Measurements from ENCODE around the gene TUFM. TPM values are rescaled to one million over a fixed set of nuclear protein-coding genes. Genes with fewer than 3 reads are reported as not detected.

The TUFM gene
- total and polyA plus RNA-seq, 2 of the 8 experiments (the other 6 are each of a cell fraction or from before 2014, with no cell fraction given): 216 to 249 TPM

DNA sequence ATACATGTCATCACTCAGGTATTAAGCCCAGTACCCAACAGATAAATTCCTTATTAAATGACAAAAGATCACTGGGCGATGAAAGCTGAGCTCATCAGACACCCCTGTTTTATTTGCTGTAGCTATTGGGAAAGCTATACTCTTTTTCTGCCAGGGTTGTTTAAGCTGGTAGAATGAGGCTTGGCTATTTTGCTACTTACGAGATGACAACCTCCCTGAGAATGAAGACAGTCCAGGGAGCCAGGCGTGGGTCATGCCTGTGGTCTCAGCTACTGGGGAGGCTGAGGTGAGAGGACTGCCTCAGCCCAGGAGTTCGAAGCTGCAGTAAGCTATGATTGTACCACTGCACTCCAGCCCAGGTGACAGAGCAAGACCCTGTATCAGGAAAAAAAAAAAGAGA lies 13.2 kb upstream of the TUFM start:
- Histone ChIP-seq H2AFZ (ENCODE audit: low read length) (no peak overlapping the region), H2BK15ac (ENCODE audit: low read length) (no peak overlapping the region), H3K4me1 (replicated peaks in 1 of 4; ENCODE audit: control insufficient read depth in 3 of 4, insufficient read depth in 4 of 4, low read length in 3 of 4) (peaks cover 0 to 1% (median under 1%) of the 10 kb centered on the region in 4 experiments; a peak in 4 of 7 replicates), H3K9ac (replicated peaks in 1 of 4; ENCODE audit: extremely low read depth in 1 of 4, low read depth in 3 of 4, low read length in 3 of 4) (no peak overlapping the region), H3K27ac (ENCODE audit: low read depth, low read length) (no peak overlapping the region), H3K56ac (replicated peaks; ENCODE audit: insufficient read length, low read depth, low read length) (no peak overlapping the region), H3K79me2 (ENCODE audit: control insufficient read depth in 1 of 2, insufficient read depth in 2 of 2, low read length in 2 of 2) (peaks cover 0 to 5% of the 10 kb centered on the region in 2 experiments; a peak in 2 of 4 replicates), H3K4me3 (ENCODE audit: extremely low read depth in 1 of 4, insufficient read depth in 2 of 4, low read depth in 3 of 4, low read length in 4 of 4) (no peak overlapping the region), H4K20me1 (replicated peaks in 1 of 2; ENCODE audit: control insufficient read depth in 1 of 2, insufficient read depth in 2 of 2, low read length in 2 of 2) (peaks cover under 1 to 4% of the 10 kb centered on the region in 2 experiments), H2BK20ac (ENCODE audit: low read length) (no peak overlapping the region), H3K9me3 (ENCODE audit: insufficient read depth in 2 of 2, low read depth in 1 of 2, low read length in 1 of 2) (no peaks in the 10 kb centered on the region), H2BK120ac (replicated peaks; ENCODE audit: low read depth, low read length) (no peak overlapping the region), H4K8ac (ENCODE audit: extremely low read depth, insufficient read depth, low read length) (no peak overlapping the region), H3K36me3 (ENCODE audit: control insufficient read depth in 2 of 4, insufficient read depth in 4 of 4, low read length in 3 of 4) (no peaks in the 10 kb centered on the region), H2BK5ac (ENCODE audit: low read depth, low read length) (no peak overlapping the region), H3K4ac (replicated peaks; ENCODE audit: insufficient read length, low read depth, low read length) (no peak overlapping the region), H3K79me1 (ENCODE audit: low read depth, low read length) (peaks cover 3% of the 10 kb centered on the region; the same call in 1 of the 2 replicates), H3K18ac (ENCODE audit: extremely low read depth, low read length) (no peak overlapping the region), H3K23me2 (ENCODE audit: low read depth, low read length) (peaks cover 5% of the 10 kb centered on the region), H3K14ac (ENCODE audit: insufficient read length) (no peak overlapping the region), H3K4me2 (ENCODE audit: insufficient read depth in 1 of 2, low read depth in 2 of 2, low read length in 2 of 2) (no peak overlapping the region), H3K23ac (ENCODE audit: insufficient read length) (no peak overlapping the region), H2BK12ac (ENCODE audit: low read depth, low read length) (no peak overlapping the region), H2AK5ac (ENCODE audit: low read depth, low read length) (no peak overlapping the region), H4K5ac (ENCODE audit: insufficient read length, low read depth, low read length) (no peak overlapping the region), H3K27me3 (replicated peaks in 1 of 4; ENCODE audit: control insufficient read depth in 3 of 4, extremely low read depth in 1 of 4, insufficient read depth in 3 of 4, low read length in 3 of 4) (no peaks in the 10 kb centered on the region), H4K91ac (replicated peaks; ENCODE audit: insufficient read length, low read length) (no peak overlapping the region)
- FAIRE-seq: no peak
- ChIA-PET CTCF (ENCODE audit: partially characterized antibody) (interaction anchor here (0.7 to 2.0 kb wide), 3 partner anchors 14 to 945 kb away, joined by 3 to 6 read pairs (median 6); no protein-coding TSS in a partner anchor), POLR2A (ENCODE audit: partially characterized antibody) (interaction anchor here (1.0 to 3.9 kb wide), 5 partner anchors 10 to 37 kb away, joined by 3 to 15 read pairs (median 4); partner anchors contain the start of gene ATXN2L)
- WGBS, 2 experiments (ENCODE audit: extremely low coverage in 1 of 2, insufficient coverage in 1 of 2, insufficient read length in 1 of 2, insufficient replicate concordance in 2 of 2, low coverage in 1 of 2, low lambda C conversion rate in 2 of 2, missing lambda C conversion rate in 1 of 2): 68% methylated on average over 4 of the region's 4 CpGs; no CpG with 5 or more reads in 1 of the 2 experiments
- no peak for DNase-seq (ENCODE audit: low read depth in 1 of 2, low spot score in 2 of 2)
- TF ChIP-seq KDM1A (IDR thresholded peaks at IDR 0.05; ENCODE audit: borderline replicate concordance, low read length) (no peak), BRCA1 (IDR thresholded peaks at IDR 0.05; ENCODE audit: low read depth, low read length) (no peak), TAF1 (IDR thresholded peaks at IDR 0.05; ENCODE audit: low read depth, low read length) (no peak), RNF2 (IDR thresholded peaks at IDR 0.05; ENCODE audit: borderline replicate concordance, low read depth, low read length, missing control alignments, poor library complexity, severe bottlenecking) (no peak), SIRT6 (IDR thresholded peaks at IDR 0.05; ENCODE audit: low read length) (no peak), SAP30 (IDR thresholded peaks at IDR 0.05; ENCODE audit: insufficient read depth, insufficient replicate concordance, low read length) (no peak), CREB1 (IDR thresholded peaks at IDR 0.05) (no peak)
- TF ChIP-seq, protein P1, sequence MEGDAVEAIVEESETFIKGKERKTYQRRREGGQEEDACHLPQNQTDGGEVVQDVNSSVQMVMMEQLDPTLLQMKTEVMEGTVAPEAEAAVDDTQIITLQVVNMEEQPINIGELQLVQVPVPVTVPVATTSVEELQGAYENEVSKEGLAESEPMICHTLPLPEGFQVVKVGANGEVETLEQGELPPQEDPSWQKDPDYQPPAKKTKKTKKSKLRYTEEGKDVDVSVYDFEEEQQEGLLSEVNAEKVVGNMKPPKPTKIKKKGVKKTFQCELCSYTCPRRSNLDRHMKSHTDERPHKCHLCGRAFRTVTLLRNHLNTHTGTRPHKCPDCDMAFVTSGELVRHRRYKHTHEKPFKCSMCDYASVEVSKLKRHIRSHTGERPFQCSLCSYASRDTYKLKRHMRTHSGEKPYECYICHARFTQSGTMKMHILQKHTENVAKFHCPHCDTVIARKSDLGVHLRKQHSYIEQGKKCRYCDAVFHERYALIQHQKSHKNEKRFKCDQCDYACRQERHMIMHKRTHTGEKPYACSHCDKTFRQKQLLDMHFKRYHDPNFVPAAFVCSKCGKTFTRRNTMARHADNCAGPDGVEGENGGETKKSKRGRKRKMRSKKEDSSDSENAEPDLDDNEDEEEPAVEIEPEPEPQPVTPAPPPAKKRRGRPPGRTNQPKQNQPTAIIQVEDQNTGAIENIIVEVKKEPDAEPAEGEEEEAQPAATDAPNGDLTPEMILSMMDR (IDR thresholded peaks at IDR 0.05; ENCODE audit: control extremely low read depth in 1 of 3, insufficient read depth in 1 of 3, low read depth in 1 of 3, low read length in 3 of 3): no peak
- TF ChIP-seq, protein P2, sequence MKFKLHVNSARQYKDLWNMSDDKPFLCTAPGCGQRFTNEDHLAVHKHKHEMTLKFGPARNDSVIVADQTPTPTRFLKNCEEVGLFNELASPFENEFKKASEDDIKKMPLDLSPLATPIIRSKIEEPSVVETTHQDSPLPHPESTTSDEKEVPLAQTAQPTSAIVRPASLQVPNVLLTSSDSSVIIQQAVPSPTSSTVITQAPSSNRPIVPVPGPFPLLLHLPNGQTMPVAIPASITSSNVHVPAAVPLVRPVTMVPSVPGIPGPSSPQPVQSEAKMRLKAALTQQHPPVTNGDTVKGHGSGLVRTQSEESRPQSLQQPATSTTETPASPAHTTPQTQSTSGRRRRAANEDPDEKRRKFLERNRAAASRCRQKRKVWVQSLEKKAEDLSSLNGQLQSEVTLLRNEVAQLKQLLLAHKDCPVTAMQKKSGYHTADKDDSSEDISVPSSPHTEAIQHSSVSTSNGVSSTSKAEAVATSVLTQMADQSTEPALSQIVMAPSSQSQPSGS (IDR thresholded peaks at IDR 0.05; ENCODE audit: low read length): no peak

All from H1 (cell line).